Measurements from ENCODE around the gene POLR3C.

Gene POLR3C

DNA sequence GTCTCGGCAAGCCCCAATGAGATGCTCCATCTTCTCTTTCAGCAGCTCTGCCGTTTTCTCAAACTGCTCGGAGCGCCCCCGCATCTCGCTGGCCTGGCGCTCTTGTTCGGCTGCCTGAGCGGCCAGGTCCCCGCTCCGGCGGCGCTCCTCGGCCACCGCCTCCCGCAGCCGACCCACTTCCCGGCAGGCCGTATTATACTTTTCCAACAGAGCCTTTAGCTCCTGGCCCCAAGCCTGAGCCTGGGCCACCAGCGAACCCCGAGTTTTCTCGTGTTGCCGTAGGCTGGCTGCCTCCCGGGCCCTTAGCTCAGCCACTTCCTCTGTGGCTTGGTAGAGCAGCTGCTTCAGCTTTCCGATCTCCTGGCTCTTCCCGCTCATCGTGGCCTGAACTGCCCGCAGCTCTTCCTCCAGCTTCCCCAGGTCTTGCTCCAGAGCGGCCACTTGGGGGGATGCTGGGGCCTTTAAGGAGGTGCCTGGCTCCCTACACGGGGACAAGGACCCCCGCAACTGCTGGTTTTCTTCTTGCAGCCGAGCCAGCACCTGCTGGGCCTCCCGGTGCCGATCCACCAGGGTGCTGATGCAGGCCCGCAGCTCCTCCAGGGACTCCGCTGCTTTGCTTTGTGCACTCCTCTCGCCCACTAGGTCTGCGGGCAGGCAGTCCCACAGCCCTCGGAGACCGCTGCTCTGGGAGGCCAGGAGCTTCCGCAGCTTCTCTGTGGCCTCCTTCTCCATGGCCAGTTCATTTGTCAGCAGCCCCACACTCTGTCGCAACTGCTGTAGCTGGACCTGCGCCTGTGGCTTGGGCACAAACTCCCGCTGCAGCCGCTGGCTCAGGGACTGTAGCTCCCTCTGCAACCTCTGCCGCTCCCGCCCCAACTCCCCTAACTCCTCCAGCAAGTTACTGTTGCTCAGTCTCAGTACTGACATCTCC lies 48.3 kb downstream of the POLR3C start:
- no peak for DNase-seq (ENCODE audit: low spot score)

- DNase-seq (ENCODE audit: low spot score): no peak
Observed at GRCh38 chr1:145874646-145875045, 50.6 kb downstream of the POLR3C start.

- DNase-seq (ENCODE audit: low spot score): no peak
Observed at GRCh38 chr1:145877923-145878486, 54.0 kb downstream of the POLR3C start.

DNA sequence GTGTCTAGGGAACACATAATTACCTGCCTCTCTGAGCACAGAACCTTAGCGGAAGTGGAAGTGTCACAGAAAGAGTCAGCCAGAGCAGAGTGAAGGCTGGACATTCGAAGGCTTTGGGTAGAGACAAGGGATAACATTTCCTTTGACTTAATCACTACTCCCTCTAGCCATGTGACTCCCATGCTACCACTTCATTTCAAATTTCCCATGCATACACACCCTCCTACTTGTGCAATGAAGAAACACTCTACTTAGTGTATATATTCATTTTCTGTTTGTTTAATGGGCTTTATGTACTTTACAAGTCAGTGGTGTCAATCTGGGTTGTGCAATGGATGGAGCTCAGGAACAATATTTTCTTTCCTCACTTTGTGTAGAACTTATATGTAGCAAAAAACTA lies 54.7 kb downstream of the POLR3C start:
- no peak for DNase-seq (ENCODE audit: low spot score)

GRCh38 chr1:145879775-145880174 lies 55.8 kb downstream of the POLR3C start:
- no peak for DNase-seq (ENCODE audit: low spot score)

GRCh38 chr1:145884675-145885074 lies 60.7 kb downstream of the POLR3C start:
- DNase-seq (ENCODE audit: low spot score): no peak

GRCh38 chr1:145885738-145886287 lies 61.8 kb downstream of the POLR3C start, which contains the start of gene ANKRD35:
ANKRD35 (minus strand) TSS chr1:145885866; CDS start chr1:145885758, 108 bp downstream.
- peak; percentile 95 for DNase-seq (ENCODE audit: low spot score)

DNA sequence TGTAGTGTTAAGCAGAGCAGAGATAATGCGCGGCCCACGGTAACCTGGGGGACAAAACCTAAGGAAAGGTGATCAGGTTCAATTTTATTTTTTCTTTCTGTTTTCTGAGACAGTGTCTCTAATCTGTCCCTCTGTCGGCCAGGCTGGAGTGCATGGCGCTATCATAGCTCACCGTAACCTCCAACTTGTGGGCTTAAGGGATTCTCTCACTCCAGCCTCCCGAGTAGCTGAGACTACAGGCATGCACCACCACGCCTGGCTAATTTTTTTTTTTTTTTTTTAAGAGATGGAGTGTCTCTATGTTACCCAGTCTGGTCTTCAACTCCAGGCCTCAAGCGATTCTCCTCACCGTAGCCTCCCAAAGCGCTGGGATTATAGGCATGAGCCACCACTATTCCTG lies 62.4 kb downstream of the POLR3C start:
- no peak for DNase-seq (ENCODE audit: low spot score)

DNA sequence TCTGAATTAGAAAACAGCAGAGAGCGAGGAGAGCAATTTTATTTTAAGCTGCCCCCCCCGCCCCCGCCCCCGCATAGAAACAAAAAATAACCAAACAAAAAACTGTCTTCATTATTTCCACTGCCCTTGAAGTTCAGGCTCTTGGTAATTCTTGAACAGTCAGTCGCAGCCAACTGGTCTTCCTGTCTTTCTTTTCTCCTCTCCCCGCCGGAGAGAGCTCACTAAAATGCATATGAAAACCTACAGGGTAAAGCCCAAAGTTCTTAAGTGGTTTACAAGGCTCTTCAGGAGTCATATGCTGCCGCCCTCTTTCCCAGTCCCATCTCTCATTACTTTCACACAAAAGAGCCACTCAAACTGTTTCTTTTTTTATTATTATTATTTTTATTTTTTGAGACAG lies 62.8 kb downstream of the POLR3C start:
- DNase-seq (ENCODE audit: low spot score): no peak

DNA sequence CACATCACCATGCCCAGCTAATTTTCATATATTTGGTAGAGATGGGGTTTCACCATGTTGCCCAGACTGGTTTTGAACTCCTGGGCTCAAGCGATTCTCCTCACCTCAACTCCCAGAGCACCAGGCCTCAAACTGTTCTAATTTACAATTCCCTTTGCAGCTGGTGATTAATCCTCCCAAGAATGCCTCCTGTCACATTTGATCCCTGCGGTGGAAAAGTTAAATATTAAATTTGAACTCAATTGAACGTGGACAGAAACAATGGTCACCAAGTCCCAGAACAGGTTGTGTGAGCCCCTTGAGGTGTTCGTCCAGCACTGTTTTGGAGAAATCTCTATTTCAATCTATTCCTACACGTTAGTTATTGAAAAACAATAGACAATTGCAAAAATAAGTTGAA lies 63.6 kb downstream of the POLR3C start:
- DNase-seq (ENCODE audit: low spot score): no peak

DNA sequence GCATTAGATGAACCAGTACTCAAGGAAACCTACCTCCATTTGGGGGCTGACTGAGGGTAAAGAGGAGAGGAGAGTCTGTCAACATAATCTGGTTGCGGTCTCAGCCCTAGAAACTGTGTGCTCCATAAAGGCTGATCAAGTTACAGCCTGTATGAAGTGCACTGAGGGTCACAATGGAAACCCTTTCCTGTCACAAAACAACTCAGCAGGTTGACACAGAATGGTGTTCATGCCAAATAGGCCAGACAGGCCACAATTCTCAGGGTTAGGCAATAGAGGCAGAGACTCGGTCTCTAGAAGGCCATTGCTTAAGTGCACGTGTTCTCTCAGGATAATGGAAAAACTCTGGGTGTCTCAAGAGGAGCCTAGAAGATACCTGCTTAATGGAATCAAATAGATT lies 65.7 kb downstream of the POLR3C start:
- no peak for DNase-seq (ENCODE audit: low spot score)

DNA sequence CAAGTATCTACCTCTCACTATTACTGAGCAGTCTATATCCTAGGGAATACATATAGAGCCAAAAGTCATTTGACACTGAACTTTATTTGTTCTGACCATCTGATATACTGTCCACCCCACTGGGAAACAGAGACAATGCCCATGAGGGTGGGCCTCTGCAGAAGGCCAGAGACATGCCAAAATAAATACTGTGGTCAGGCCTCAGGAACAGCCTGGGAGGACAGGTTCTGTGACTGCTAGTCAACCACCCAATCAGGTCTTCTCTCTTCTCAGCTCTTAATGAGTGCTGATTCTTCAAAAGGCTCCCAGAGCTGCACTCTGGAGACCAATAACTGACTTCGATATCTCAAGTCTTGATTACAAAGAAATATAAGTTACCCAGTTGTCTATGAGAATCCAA lies 67.1 kb downstream of the POLR3C start:
- no peak for DNase-seq (ENCODE audit: low spot score)

GRCh38 chr1:145891587-145892485 lies 67.8 kb downstream of the POLR3C start:
- peak; percentile 100 for DNase-seq (ENCODE audit: low spot score)

- DNase-seq (ENCODE audit: low spot score): peak; percentile 28
Observed at GRCh38 chr1:145892486-145893087, 68.6 kb downstream of the POLR3C start.

DNA sequence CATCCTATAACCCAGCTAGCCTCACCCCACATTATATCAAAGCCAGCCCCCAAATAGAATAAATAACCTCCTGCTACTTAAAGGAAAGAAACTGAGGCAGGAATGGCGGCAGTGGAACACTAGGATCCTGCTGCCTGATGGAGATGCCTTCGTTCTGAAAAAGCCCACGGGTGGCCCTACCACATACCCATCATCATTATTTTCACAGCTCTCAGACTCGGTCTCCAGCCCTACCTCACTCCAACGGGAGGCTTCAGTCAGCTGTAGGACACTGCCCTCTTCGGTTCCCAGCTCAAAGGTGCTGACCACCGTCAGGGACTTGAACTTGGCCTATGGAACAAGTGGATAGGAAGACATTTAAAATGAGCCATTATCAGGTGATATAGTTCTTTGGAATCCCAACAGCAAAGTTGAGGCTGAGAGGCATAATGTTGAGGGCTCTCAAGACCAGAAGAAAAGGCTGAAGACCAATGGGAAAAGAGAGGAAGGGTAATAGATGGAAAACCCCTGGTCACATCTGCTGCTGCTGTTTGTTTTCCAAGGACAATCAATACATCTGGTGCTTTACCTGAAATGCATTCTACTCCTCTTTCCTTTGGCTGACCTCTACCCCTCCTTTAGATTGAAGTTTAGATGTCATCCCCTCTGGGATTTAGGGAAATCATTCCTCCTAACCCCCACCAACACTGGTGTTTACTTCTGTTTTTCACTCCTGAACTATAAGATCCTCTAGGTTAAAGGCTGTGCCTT lies 69.5 kb downstream of the POLR3C start:
- DNase-seq (ENCODE audit: low spot score): no peak

All from COLO829 (cell line).